MCF 10A (cell line): ENCODE data around the gene SLIT3. TPM values are rescaled to one million over a fixed set of nuclear protein-coding genes. Genes with fewer than 3 reads are reported as not detected.

ENCODE experiments used
- BruUV-seq: library from RNA; stranded (reverse); fragments of 400-500 nt; replicated peaks from 2 replicates; lab custom pipeline; 2021; lab: Mats Ljungman, UMichigan
- CTCF ChIA-PET: fragments of 300-600 bp; sonication (Branson Sonifier 250); formaldehyde crosslinking; extraction: SDS; loops from one replicate; lab custom pipeline; 2021; ENCODE audit warnings: antibody characterized with exemption, inconsistent platforms; lab: Yijun Ruan, JAX
- POLR2A ChIA-PET: fragments of 300-600, 350-650 bp; sonication (Branson Sonifier 250); formaldehyde crosslinking; extraction: SDS; loops from one replicate; lab custom pipeline; 2020; ENCODE audit warnings: antibody characterized with exemption, inconsistent platforms; lab: Yijun Ruan, JAX
- DNase-seq: peaks from one replicate; pipeline ENCODE4 v3.0.0-alpha.2; 2018; ENCODE audit not compliant: unreplicated experiment
- H3K27ac Mint-ChIP-seq: one replicate; pipeline ENCODE4 v1.8.0; 2022; ENCODE audit warnings: mild to moderate bottlenecking, low read depth, mixed read lengths; ENCODE audit not compliant: unreplicated experiment
- H3K27me3 Mint-ChIP-seq: one replicate; pipeline ENCODE4 v1.8.0; 2022; ENCODE audit warnings: mixed read lengths; ENCODE audit not compliant: insufficient read depth, unreplicated experiment
- H3K36me3 Mint-ChIP-seq: one replicate; pipeline ENCODE4 v1.8.0; 2022; ENCODE audit warnings: mild to moderate bottlenecking, moderate library complexity, mixed read lengths; ENCODE audit not compliant: insufficient read depth, unreplicated experiment
- H3K4me1 Mint-ChIP-seq: one replicate; pipeline ENCODE4 v1.8.0; 2022; ENCODE audit warnings: mixed read lengths; ENCODE audit not compliant: insufficient read depth, unreplicated experiment
- H3K4me3 Mint-ChIP-seq: one replicate; pipeline ENCODE4 v1.8.0; 2022; ENCODE audit warnings: mild to moderate bottlenecking, moderate library complexity, mixed read lengths; ENCODE audit not compliant: unreplicated experiment
- H3K9me3 Mint-ChIP-seq: one replicate; pipeline ENCODE4 v1.8.0; 2022; ENCODE audit warnings: mixed read lengths; ENCODE audit not compliant: unreplicated experiment
- intact Hi-C: fragments of 100-400 bp; cut with micrococcal nuclease; formaldehyde crosslinking; loops from 2 replicates; pipeline ENCODE4 v1.14.1; 2022
- total RNA-seq: library from RNA; stranded (reverse); gene quantifications from 2 replicates; pipeline ENCODE4 v1.2.3, GENCODE V29; 2022
- TF ChIP-seq, protein P1 (sequence below): fragments of 200-600 bp; IDR thresholded peaks from one replicate; pipeline ENCODE4 v1.8.0; 2022; ENCODE audit warnings: antibody characterized with exemption, mild to moderate bottlenecking; ENCODE audit not compliant: unreplicated experiment

The SLIT3 gene
- total RNA-seq, 1 experiment from 2014 or later: 0.89 TPM

DNA sequence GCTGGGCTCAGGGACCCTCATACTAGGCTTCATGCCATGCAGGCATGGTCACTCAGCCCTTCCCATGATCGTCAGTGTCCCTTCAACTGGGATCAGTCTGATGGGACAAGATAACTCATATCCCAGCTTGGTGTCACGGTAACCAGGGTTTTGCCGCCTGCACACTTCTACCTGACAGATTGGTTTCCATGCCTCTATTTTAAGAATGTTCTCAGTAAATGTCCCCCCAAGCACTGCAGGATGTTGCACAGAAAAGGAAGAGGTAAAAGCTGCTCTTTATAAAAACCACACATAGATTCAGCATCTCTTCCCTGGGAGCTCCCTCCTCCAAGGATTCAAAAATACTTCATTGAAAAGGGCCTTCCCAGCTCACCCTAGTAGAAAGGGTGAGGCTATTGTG, 56.1 kb downstream of the SLIT3 start:
- no TSS peak for BruUV-seq
- Mint-ChIP-seq H3K36me3 (no peaks in the 10 kb centered on the region), H3K9me3 (peaks cover 29% of the 10 kb centered on the region), H3K27me3 (no peaks in the 10 kb centered on the region), H3K27ac (no peak overlapping the region), H3K4me1 (no peaks in the 10 kb centered on the region), H3K4me3 (no peak overlapping the region)
- TF ChIP-seq, protein P1, sequence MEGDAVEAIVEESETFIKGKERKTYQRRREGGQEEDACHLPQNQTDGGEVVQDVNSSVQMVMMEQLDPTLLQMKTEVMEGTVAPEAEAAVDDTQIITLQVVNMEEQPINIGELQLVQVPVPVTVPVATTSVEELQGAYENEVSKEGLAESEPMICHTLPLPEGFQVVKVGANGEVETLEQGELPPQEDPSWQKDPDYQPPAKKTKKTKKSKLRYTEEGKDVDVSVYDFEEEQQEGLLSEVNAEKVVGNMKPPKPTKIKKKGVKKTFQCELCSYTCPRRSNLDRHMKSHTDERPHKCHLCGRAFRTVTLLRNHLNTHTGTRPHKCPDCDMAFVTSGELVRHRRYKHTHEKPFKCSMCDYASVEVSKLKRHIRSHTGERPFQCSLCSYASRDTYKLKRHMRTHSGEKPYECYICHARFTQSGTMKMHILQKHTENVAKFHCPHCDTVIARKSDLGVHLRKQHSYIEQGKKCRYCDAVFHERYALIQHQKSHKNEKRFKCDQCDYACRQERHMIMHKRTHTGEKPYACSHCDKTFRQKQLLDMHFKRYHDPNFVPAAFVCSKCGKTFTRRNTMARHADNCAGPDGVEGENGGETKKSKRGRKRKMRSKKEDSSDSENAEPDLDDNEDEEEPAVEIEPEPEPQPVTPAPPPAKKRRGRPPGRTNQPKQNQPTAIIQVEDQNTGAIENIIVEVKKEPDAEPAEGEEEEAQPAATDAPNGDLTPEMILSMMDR: no peak
- no peak for DNase-seq
- ChIA-PET POLR2A (no interaction called here), CTCF (interaction anchor here (1.0 to 1.2 kb wide), 3 partner anchors 10 to 58 kb away, joined by 4 read pairs; no protein-coding TSS in a partner anchor)
- intact Hi-C loops: no loop called here

DNA sequence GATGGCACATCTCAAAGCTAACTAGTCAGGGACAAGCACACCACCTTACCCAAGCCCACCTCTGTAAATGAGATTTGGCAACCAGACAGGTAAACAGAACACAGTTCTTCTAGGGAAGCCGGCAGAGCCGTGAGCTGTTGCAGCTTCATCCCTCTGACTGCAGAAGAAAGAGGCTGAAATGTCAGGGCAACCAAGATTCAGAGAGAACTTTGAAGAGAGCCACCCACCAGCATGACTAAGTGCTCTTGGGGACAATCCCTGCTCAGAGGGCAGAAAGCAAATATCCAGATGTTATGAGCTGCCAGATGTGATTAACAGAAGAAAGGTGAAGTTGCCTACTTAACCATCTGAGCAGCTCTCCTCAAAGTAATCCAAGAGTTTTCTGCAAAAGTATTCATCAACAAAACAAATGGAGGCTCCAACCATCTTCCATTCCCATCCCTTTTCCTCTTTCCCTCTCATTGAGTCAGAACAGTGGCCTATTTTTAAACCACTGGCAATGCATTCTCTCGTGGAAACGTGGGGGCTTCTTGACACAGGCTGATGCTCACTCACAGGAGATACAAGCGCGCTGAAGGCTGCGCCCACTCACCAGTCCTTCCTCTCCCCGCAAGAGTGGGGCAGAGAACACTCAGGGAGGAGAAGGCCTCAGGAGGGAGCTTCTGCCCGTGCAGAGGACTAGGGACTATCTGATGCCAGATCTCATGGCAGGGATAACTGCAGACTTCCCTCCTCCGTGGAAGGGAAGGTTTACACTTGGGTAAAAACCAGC, 57.1 kb downstream of the SLIT3 start:
- Mint-ChIP-seq H3K27ac (no peak overlapping the region), H3K4me1 (no peaks in the 10 kb centered on the region), H3K36me3 (no peaks in the 10 kb centered on the region), H3K9me3 (peaks cover 35% of the 10 kb centered on the region), H3K4me3 (no peak overlapping the region), H3K27me3 (no peaks in the 10 kb centered on the region)
- intact Hi-C loops: no loop called here
- ChIA-PET POLR2A (no interaction called here), CTCF (no interaction called here)
- TF ChIP-seq, protein P1: no peak
- no TSS peak for BruUV-seq
- no peak for DNase-seq

DNA sequence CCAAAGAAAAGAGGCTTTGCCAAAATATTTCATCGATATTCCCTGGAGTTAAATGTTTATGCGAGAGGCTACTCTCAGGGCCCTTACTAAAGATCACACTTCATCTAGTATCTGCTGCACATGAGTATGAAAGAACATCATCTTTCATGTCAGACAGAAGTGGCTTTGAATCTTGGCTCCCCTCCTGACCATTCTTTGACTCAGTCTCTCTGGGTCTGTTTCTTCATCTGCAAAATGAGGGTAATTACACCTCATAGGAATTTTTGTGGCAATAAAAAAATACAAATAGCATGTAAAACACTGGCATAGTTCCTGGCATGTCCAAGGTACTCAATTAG, 58.1 kb downstream of the SLIT3 start:
- H3K4me1 Mint-ChIP-seq: no peaks in the 10 kb centered on the region
- H3K27ac Mint-ChIP-seq: no peak overlapping the region
- peaks cover 28% of the 10 kb centered on the region for H3K9me3 Mint-ChIP-seq
- no peak for DNase-seq
- H3K4me3 Mint-ChIP-seq: no peak overlapping the region
- CTCF ChIA-PET: no interaction called here
- POLR2A ChIA-PET: no interaction called here
- no peaks in the 10 kb centered on the region for H3K27me3 Mint-ChIP-seq
- TF ChIP-seq, protein P1: no peak
- intact Hi-C loops: no loop called here
- no peaks in the 10 kb centered on the region for H3K36me3 Mint-ChIP-seq
- BruUV-seq: no TSS peak

DNA sequence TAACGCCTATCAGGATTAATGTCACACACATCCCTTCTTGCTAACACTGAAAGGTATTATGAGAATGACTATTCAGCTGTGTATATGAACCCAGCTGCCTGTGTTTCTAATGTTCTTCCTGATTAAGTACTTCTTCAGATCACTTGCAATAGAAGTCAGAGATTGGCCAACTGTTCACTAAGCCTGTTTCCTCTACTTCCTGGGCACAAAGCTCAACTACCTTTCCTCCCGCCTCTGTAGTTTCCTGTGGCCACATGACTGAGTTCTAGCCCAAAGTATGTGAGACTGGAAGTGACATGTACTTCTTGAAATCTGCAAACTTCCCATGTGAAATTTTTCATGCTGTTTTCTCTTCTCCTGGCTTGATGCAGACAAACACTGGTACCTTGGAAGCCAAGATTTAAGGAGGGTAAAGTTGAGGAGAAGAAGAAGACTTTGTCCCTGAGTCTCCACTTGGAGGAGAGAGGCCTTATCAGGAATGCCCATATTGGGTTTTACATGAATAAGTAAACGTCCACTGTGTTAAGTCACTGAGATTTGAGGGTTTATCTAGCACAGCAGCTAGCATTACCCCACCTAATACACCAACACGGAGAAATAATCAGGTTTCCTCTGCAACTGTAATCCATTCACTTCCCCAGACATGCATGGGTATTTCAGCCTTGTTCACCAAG, 58.6 kb downstream of the SLIT3 start:
- peaks cover 25% of the 10 kb centered on the region for H3K9me3 Mint-ChIP-seq
- CTCF ChIA-PET: interaction anchor here (1.6 kb wide), 1 partner anchor 23 kb away, joined by 6 read pairs; no protein-coding TSS in a partner anchor

More for the DNA sequence above, 58.6 kb downstream of the SLIT3 start:
- no TSS peak for BruUV-seq
- no peak overlapping the region for H3K4me3 Mint-ChIP-seq
- intact Hi-C loops: no loop called here
- TF ChIP-seq, protein P1: no peak
- H3K4me1 Mint-ChIP-seq: no peaks in the 10 kb centered on the region
- no peaks in the 10 kb centered on the region for H3K36me3 Mint-ChIP-seq
- no peak overlapping the region for H3K27ac Mint-ChIP-seq
- H3K27me3 Mint-ChIP-seq: no peaks in the 10 kb centered on the region
- POLR2A ChIA-PET: no interaction called here
- no peak for DNase-seq
